ENCODE measurements around the gene APOH.

DNA sequence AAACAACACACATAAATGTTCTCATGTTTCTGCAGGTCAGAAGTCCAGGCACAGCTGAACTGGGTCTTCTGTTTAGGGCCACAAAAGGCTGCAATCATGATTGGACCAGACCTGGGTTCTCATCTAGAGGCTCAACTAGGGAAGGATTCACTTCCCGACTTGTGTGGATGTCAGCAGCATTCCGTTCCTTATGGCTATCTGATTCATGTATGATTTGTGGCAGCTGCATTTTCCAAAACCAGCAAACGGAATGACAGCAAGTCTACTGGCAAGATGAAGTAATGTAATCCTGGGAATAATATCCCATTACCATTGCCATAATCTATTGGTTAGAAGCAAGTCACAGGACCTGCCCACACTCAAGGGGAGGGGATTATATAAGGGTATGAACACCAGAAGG lies 59.4 kb downstream of the APOH start:
- TF ChIP-seq POLR2A (IDR thresholded peaks at IDR 0.05) = no peak
- TF ChIP-seq, protein P1, sequence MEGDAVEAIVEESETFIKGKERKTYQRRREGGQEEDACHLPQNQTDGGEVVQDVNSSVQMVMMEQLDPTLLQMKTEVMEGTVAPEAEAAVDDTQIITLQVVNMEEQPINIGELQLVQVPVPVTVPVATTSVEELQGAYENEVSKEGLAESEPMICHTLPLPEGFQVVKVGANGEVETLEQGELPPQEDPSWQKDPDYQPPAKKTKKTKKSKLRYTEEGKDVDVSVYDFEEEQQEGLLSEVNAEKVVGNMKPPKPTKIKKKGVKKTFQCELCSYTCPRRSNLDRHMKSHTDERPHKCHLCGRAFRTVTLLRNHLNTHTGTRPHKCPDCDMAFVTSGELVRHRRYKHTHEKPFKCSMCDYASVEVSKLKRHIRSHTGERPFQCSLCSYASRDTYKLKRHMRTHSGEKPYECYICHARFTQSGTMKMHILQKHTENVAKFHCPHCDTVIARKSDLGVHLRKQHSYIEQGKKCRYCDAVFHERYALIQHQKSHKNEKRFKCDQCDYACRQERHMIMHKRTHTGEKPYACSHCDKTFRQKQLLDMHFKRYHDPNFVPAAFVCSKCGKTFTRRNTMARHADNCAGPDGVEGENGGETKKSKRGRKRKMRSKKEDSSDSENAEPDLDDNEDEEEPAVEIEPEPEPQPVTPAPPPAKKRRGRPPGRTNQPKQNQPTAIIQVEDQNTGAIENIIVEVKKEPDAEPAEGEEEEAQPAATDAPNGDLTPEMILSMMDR (IDR thresholded peaks at IDR 0.05) = no peak

Measured in esophagus squamous epithelium (tissue), 4 donors.